ENCODE results near the gene CYP2C9. TPM values are rescaled to one million over a fixed set of nuclear protein-coding genes. Genes with fewer than 3 reads are reported as not detected.
"Not testable (repeated sequence)": the region's sequence is repeated elsewhere in the genome, so short reads cannot be mapped to it uniquely, and the experiment has no call there.

The CYP2C9 gene
- polyA plus RNA-seq (ENCODE audit: insufficient read length in 4 of 4) = 1 to 10 TPM in 3 of 4 donors, under 1 TPM in 1; 0.98 to 2.2 (median 1.7) TPM

DNA sequence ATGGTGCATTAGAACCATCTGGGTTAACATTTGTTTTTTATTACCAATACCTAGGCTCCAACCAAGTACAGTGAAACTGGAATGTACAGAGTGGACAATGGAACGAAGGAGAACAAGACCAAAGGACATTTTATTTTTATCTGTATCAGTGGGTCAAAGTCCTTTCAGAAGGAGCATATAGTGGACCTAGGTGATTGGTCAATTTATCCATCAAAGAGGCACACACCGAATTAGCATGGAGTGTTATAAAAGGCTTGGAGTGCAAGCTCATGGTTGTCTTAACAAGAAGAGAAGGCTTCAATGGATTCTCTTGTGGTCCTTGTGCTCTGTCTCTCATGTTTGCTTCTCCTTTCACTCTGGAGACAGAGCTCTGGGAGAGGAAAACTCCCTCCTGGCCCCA is at the start of gene CYP2C9:
CYP2C9 (plus strand) TSS at position 276 of the 400 bp plus-strand sequence; CDS start at position 301, 25 bp downstream.
- no peak for DNase-seq (ENCODE audit: low read depth in 4 of 4, low spot score in 3 of 4)

DNA sequence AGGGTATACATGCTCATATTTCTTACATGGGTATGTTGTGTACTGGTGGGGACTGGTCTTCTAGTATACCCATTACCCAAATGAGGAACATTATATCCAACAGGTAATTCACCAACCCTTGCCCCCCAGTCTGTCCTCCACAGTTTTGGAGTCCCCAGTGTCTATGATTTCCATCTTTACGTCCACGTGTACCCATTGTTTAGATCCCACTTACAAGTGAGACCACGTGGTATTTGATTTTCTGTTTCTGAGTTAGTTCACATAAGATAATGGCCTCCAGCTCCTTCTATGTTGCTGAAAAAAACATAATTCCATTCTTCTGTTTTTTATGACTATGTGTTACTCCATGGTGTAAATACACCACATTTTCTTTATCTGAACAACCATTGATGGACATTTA is 49.3 kb upstream of the CYP2C9 start:
- no peak for DNase-seq (ENCODE audit: low read depth in 4 of 4, low spot score in 3 of 4)

DNA sequence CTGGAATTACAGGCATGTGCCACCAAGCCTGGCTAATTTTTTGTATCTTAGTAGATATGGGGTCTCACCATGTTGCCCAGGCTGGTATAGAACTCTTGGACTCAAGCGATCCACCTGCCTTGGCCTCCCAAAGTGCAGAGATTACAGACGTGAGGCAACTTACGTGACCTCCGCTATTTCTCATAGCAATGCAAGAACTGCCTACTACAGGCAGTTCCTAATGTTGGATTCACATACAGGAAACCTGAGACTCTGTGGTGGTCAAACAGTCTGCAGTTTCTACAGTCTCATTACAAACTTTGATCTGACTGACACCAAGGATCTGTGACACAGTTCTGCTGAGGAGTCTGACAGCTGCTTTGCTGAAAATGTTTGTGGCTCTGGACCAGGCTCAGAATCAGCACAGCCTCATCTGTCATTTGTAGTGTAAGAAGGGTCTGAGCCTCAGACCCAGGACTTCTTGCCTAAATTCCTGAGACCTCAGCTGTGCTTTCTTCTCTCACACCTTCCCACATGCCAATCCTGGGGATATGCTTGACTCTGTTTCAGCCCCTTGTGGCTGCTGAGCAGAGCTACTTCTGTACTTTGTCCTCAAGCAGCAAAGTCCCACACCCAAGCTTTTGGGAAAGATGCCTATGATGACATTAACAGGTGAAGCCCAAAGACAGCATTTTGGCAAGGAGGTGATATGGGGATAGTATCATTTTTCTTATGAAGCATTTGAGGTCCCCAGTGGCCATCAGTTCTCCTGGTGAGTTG is 48.0 kb upstream of the CYP2C9 start:
- no peak for DNase-seq (ENCODE audit: low read depth in 4 of 4, low spot score in 3 of 4)

DNA sequence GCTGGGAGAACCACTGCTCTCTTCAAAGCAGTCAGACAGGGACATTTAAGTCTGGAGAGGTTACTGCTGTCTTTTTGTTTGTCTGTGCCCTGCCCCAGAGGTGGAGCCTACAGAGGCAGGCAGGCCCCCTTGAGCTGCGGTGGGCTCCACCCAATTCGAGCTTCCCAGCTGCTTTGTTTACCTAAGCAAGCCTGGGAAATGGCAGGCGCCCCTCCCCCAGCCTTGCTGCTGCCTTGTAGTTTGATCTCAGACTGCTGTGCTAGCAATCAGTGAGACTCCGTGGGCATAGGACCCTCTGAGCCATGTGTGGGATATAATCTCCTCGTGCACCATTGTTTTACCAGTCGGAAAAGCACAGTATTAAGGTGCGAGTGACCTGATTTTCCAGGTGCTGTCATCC is 40.0 kb upstream of the CYP2C9 start:
- DNase-seq (ENCODE audit: low read depth in 4 of 4, low spot score in 3 of 4) = not testable (repeated sequence)

DNA sequence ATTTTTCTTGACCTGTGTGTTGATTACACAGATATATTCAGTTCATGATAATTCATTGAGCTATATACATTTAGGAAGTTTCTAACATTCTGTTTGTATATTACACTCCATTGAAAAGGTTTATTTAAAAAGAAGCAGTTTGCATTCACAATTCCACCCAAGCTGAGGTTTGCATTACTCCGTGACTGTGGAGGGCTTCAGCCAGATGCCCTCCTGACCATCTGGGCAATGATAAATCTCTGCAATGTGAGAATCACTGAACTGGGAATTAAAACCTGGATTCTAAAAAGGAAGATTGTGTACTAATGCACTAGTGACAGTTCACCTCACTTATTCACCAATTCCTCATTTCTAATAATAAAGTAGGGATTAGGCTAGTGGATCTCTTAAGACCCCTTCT is 36.4 kb upstream of the CYP2C9 start:
- no peak for DNase-seq (ENCODE audit: low read depth in 4 of 4, low spot score in 3 of 4)

DNA sequence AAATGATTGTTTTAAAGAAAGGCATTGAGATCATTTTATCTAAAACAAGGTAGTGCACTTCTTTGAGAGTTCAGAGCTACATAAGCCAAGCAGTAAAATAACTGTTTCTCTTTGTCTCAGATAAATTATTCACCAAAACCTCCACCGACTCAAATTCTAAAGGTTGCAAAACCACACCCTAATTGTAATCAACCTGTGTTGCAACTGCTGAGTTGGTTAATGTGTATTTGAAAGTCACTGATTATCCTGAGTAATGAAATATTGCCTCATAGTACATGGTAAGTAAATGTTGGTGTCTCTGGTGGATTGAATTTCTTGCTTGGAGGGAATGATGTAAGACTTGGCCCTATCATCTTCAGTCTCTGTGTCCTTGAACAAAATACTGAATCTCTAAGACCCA is 35.9 kb upstream of the CYP2C9 start:
- DNase-seq (ENCODE audit: low read depth in 4 of 4, low spot score in 3 of 4) = peak in 2 of 4 donors; percentile 12 to 19

DNA sequence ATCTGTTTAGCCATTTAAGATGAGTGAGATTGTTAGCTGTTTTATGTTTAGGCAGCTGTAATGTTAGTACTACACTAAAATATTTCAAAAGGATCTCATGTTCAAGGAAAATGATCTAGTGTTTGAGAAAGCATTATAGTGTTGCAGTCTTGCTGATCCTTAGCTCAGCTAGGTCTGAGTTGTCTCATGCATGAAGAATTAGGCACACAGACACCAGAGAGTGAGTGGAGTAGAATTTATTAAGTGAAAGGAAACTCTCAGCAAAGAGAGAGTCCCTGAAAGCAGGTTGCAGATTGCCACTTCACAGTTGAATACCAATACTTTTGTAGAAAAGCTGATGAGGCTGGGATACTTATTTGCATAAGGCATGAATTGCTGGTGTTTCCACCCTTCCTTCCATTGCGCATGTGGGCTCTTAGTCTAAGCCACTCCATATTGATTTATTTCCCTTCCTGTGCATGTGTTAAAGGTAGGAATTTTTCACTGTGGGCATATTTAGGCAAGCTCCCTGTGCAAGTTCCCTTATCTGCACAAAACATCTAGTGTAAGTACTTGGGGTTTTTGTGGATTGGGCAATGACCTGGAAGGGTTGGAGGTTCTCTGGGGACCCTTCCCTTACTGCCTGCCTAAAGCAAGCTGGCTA is 33.8 kb upstream of the CYP2C9 start:
- DNase-seq (ENCODE audit: low read depth in 4 of 4, low spot score in 3 of 4) = not testable (repeated sequence)

DNA sequence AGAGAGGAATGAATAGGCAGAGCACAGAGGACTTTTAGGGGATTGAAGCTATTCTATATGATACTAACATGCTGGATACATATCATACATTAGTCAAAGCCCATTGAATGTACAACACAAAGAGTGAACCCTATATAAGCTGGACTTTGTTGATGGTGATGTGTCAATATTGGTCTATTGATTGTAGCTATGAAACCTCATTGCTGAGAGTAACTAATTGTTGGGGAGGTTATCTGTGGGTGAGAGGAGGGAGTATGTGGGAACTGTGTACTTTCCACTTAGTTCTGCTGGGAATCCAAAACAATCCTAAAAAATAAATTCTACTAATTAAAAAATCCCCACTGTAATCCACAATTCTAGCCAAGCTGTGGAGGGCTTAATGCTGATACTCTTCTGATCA is 22.0 kb upstream of the CYP2C9 start:
- DNase-seq (ENCODE audit: low read depth in 4 of 4, low spot score in 3 of 4) = no peak

DNA sequence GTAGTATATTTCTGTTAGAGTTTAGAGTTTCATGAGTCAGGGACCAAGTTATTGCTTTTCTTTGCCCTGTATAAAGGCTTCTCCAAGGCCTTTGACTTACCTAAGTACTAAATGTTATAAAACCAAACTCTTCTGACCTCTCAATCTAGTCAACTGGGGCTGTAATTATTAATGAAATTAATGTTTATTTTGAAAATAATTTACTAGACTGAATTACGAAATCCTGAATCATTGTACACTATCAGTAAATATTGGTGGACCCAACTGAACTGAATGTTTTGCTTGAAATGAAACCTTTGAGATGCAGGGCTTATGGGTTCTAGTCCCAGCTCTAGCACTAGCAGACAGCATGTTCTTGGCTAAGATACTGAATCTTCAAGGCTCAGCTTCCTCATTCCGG is 1.7 kb upstream of the CYP2C9 start:
- no peak for DNase-seq (ENCODE audit: low read depth in 4 of 4, low spot score in 3 of 4)

DNA sequence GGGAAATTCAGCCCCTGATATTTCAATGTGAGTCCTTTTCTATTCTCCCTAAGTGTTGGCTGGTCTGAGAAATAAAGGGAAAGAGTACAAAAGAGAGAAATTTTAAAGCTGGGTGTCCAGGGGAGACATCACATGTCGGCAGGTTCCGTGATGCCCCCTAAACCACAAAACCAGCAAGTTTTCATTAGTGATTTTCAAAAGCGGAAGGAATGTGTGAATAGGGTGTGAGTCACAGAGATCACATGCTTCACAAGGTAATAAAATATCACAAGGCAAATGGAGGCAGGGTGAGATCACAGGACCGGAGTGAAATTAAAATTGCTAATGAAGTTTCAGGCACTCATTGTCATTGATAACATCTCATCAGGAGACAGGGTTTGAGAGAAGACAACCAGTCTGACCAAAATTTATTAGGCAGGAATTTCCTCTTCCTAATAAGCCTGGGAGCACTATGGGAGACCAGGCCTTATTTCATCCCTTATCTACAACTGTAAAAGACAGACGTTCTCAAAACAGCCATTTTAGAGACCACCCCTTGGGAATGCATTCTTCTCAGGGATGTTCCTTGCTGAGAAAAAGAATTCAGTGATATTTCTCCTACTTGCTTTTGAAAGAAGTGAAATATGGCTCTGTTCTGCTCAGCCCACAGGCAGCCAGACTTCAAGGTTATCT is 5.1 kb downstream of the CYP2C9 start:
- not testable (repeated sequence) for DNase-seq (ENCODE audit: low read depth in 4 of 4, low spot score in 3 of 4)

DNA sequence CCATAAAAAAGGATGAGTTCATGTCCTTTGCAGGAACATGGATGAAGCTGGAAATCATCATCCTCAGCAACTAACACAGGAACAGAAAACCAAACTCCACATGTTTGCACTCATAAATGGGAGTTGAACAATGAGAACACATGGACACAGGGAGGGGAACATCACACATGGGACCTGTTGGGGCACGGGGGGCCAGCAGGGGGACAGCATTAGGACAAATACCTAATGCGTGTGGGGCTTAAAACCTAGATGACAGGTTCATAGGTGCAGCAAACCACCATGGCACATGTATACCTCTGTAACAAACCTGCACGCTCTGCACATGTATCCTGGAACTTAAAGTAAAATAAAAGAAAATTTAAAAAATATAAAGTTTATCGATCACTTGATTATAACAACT is 7.7 kb downstream of the CYP2C9 start:
- not testable (repeated sequence) for DNase-seq (ENCODE audit: low read depth in 4 of 4, low spot score in 3 of 4)

DNA sequence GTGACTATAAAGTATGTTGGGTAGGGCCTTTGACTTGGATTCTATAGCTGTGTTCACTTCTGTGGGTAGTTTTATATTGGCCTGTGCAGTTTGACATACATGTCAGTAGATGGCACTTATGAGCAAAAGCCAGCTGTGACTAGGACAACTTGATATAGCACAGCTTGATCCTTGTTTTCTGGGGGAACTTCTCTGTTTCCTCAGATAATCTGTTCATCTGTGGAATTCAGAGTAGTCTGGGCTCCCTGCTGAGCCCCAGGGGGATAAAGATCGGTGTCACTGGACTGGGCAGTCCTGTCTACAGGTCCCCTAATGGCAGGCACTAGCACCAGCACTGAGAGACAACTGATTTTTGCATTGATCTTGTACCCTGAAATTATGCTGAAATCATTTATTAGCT is 25.4 kb downstream of the CYP2C9 start:
- DNase-seq (ENCODE audit: low read depth in 4 of 4, low spot score in 3 of 4) = peak; percentile 22 to 36 (median 26)

DNA sequence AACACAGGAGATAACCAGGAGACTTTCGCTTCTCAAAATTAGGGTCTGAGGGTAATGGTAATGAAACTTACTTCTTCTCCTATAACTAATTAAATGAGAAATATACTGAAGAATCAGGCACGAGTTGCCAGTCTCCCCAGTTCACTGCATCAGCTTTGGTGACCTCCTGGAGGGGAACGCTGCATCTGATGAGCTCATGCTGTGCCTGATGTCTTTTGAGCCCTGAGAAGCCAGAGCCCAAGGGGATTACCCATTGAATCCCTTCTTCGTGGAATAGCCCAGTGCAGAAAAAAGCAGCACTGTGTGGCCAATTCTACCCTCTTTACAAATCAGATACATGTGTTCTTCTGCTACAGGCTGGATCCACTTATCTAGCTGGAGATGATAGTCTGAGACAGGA is 45.1 kb downstream of the CYP2C9 start:
- no peak for DNase-seq (ENCODE audit: low read depth in 4 of 4, low spot score in 3 of 4)

DNA sequence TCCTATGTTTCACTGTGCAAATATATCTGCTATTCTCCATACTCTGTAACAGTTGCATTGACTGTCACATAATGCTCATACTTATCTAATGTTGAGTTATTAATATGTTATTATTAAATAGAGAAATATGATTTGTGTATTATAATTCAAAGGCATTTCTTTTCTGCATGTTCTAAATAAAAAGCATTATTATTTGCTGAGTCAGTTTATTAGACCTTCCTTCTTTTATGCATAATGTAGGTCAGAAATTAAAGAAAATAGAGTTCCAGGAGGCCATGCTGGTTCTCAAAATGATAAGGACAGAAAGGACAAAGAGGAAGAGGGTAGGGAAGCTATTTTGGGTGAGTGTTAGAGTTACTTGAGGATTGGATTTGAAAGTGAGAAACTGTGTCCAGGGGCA is 50.7 kb downstream of the CYP2C9 start:
- no peak for DNase-seq (ENCODE audit: low read depth in 4 of 4, low spot score in 3 of 4)

DNA sequence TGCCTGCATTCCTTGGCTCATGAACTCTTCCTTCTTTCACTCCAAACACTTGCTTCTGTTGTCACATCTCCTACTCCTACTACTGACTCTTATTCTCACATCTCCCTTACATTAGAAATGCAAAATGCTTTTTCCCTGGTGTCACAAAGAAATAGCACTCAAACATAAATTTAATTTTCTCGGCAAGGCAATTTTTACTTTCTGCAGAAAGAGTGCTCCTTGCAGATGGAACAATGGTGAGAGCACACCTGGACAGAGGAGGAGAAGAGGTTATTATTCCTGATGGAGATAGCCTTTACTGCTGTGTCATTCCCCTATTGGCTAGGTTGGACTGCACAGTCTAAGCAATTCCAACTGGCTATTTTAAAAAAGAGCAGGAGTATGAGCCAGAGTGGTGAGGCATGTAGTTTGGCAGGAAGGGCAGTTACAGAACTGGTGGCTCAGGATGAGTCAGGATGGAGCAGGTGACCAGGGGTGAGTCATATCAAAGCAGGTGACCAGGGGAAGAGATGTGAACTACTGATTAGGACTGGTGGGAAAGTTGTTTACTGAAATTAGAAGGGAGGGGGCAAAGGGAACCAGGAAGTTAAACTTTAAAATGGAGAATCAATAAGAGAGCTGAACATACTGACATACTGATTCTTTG is 52.9 kb downstream of the CYP2C9 start:
- no peak for DNase-seq (ENCODE audit: low read depth in 4 of 4, low spot score in 3 of 4)

DNA sequence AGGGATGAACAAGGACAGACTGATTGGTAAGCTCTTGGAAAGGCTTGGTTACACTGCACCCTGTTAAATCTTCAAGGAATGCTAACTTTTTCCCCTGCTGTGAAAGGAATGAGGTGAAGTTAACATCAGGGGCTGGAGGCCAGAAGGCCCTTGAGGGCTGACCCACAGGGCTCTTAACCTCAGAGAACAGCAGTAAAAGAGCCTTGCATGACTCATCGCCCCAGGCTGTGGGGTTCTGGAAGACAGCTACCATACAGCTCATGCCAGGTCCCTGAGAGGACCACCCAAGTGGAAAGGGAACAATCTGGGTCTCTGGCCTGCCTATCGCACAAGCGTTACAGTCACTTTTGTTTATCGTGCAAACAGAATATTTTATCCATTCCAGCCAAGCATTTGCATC is 54.4 kb downstream of the CYP2C9 start:
- no peak for DNase-seq (ENCODE audit: low read depth in 4 of 4, low spot score in 3 of 4)

DNA sequence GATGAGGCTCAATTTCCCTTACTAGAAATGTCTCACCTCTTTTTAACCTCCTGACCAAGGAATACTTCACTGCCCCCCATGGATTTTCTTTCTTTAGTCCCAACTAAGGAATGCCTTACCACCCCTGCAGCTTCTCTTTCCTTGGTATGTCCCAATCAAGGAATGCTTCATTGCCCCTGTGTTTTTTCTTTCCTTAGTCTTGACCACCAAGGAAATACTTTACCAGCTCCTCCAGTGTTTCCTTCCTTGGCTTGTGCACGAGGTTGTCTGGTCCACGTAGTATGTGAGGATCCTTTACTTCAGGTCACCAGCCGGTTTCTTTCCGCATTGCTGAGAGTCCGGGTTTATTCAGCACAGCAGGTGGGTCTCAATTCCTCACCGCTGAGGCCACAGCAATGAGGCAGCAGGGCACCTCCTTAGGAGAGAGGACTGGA is 59.3 kb downstream of the CYP2C9 start:
- DNase-seq (ENCODE audit: low read depth in 4 of 4, low spot score in 3 of 4) = no peak

DNA sequence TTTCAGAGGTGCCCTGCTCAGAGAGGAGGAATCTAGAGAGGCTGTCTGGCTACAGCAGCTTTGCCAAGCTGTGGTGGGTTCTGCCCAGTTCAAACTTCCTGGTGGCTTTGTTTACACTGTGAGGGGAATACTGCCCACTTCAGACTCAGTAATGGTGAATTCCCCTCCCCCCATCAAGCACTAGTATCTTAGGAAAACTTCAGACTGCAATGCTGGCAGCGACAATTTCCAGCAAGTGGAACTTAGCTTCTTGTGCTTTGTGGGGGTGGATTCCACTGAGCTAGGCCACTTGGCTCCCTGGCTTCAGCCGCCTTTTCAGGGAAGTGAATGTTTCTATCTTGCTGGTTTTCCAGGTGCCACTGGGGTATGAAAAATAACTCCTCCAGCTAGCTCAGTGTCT is 88.0 kb downstream of the CYP2C9 start:
- no peak for DNase-seq (ENCODE audit: low read depth in 4 of 4, low spot score in 3 of 4)

DNA sequence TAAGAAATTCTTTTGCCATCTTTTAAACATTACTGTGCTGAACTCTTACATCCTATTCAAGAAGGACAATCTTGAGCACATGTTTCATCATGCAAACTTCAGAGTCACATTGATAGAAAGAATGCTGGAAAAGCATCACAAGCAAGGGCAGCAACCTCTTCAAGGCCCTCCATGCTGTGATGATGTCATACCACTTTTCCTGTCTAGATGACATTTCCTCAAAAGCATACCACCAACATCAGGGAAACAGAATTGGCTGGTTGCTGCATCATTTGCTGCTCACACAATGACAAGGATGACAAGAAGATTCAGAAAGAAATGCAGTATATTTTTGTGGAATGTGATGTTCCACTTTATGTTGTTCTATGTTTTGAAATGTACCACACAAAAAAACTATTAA is 93.2 kb downstream of the CYP2C9 start:
- DNase-seq (ENCODE audit: low read depth in 4 of 4, low spot score in 3 of 4) = no peak

DNA sequence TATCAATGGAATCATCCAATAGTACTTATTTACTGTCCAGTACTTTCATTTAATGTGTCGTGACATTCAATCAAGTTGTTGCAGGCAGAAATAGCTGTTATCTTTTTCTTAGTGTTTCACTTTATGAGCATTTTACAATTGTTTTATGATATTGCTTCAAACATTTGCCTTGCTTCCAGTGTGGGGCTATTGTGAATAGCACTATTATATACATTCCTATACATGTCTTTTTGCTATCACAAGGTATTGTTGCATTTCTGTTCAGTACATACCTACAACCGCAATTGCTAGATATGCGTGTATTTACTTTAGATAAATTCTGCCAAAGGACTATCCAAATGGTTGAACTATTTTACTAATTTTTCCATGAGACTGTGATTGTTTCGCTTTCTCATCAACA is 95.9 kb downstream of the CYP2C9 start:
- no peak for DNase-seq (ENCODE audit: low read depth in 4 of 4, low spot score in 3 of 4)
